ENCODE data around the gene NUP160.

DNA sequence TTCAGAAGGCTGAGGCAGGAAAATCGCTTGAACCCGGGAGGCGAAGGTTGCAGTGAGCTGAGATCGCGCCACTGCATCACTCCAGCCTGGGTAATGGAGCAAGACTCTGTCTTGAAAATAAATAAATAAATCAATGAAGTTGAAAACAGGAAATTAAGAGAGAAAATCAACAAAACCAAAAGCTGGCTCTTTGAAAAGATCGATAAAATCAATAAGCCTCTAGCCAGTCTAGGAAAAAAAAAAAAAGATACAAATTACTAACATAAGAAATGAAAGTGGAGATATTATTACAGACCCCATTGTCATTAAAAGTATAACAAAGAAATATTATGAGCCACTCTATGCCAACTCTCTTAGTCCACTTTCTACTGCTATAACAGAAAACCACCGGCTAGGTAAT is 48.0 kb upstream of the NUP160 start:
- TF ChIP-seq, protein P1, sequence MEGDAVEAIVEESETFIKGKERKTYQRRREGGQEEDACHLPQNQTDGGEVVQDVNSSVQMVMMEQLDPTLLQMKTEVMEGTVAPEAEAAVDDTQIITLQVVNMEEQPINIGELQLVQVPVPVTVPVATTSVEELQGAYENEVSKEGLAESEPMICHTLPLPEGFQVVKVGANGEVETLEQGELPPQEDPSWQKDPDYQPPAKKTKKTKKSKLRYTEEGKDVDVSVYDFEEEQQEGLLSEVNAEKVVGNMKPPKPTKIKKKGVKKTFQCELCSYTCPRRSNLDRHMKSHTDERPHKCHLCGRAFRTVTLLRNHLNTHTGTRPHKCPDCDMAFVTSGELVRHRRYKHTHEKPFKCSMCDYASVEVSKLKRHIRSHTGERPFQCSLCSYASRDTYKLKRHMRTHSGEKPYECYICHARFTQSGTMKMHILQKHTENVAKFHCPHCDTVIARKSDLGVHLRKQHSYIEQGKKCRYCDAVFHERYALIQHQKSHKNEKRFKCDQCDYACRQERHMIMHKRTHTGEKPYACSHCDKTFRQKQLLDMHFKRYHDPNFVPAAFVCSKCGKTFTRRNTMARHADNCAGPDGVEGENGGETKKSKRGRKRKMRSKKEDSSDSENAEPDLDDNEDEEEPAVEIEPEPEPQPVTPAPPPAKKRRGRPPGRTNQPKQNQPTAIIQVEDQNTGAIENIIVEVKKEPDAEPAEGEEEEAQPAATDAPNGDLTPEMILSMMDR (IDR thresholded peaks at IDR 0.05): no peak
- no peak for TF ChIP-seq POLR2A (IDR thresholded peaks at IDR 0.05)
